CD4-positive, alpha-beta memory T cell (primary cell): ENCODE data around the gene BICDL1. TPM values are rescaled to one million over a fixed set of nuclear protein-coding genes. Genes with fewer than 3 reads are reported as not detected.

Experiments
- CTCF ChIA-PET: fragments of 350-600 bp; sonication (Branson Sonifier 250); formaldehyde crosslinking; loops from one replicate; lab custom pipeline; 2021; ENCODE audit warnings: inconsistent platforms; ENCODE audit not compliant: partially characterized antibody; lab: Charles Lee
- POLR2A ChIA-PET: fragments of 350-600 bp; sonication (Branson Sonifier 250); formaldehyde crosslinking; loops from one replicate; lab custom pipeline; 2021; ENCODE audit not compliant: partially characterized antibody; lab: Charles Lee
- DNase-seq, 5 donors: peaks; one replicate each; pipeline versions ENCODE4 v3.0.0 to v3.0.0-alpha.2; 2020 to 2022; ENCODE audit warnings: mixed read lengths in 1 of 5
- H3K27ac ChIP-seq: one replicate; pipeline ENCODE4 v1.7.0; 2013; ENCODE audit warnings: low read depth, low read length
- H3K27me3 ChIP-seq: 2 replicates; pipeline ENCODE4 v1.7.0; 2013; ENCODE audit warnings: mild to moderate bottlenecking, low read length, moderate library complexity; ENCODE audit not compliant: insufficient read depth
- H3K36me3 ChIP-seq: 2 replicates; pipeline ENCODE4 v1.7.0; 2013; ENCODE audit warnings: mild to moderate bottlenecking, low read length, moderate library complexity; ENCODE audit not compliant: insufficient read depth
- H3K4me1 ChIP-seq: 2 replicates; pipeline ENCODE4 v1.7.0; 2013; ENCODE audit warnings: mild to moderate bottlenecking, low read length, moderate library complexity; ENCODE audit not compliant: insufficient read depth
- H3K4me3 ChIP-seq, 2 donors: one replicate each; pipeline ENCODE4 v1.7.0; 2013; ENCODE audit warnings: low read length in 2 of 2, mild to moderate bottlenecking in 1 of 2
- H3K9me3 ChIP-seq, 2 donors: one replicate each; pipeline ENCODE4 v1.7.0; 2013; ENCODE audit warnings: low read length in 2 of 2, control low read depth in 1 of 2; ENCODE audit not compliant: control insufficient read depth in 1 of 2
- H3K27ac Mint-ChIP-seq, 7 donors: one replicate each; pipeline ENCODE4 v1.8.0; 2020 to 2021; ENCODE audit warnings: mixed read lengths in 7 of 7, mild to moderate bottlenecking in 6 of 7, inconsistent platforms in 3 of 7, moderate library complexity in 3 of 7
- H3K27me3 Mint-ChIP-seq, 2 donors: one replicate each; pipeline ENCODE4 v1.8.0; 2020 to 2021; ENCODE audit warnings: mixed read lengths in 2 of 2
- H3K36me3 Mint-ChIP-seq, 2 donors: one replicate each; pipeline ENCODE4 v1.8.0; 2020 to 2021; ENCODE audit warnings: mixed read lengths in 2 of 2, inconsistent platforms in 1 of 2, mild to moderate bottlenecking in 1 of 2
- H3K4me1 Mint-ChIP-seq, 4 donors: one replicate each; pipeline ENCODE4 v1.8.0; 2020 to 2021; ENCODE audit warnings: mixed read lengths in 4 of 4, mild to moderate bottlenecking in 1 of 4
- H3K4me3 Mint-ChIP-seq, 8 donors: one replicate each; pipeline ENCODE4 v1.8.0; 2020 to 2021; ENCODE audit warnings: mixed read lengths in 8 of 8, mild to moderate bottlenecking in 7 of 8, moderate library complexity in 6 of 8, inconsistent platforms in 3 of 8
- H3K9me3 Mint-ChIP-seq, 8 donors: one replicate each; pipeline ENCODE4 v1.8.0; 2020 to 2021; ENCODE audit warnings: mixed read lengths in 8 of 8, mild to moderate bottlenecking in 5 of 8, inconsistent platforms in 3 of 8, moderate library complexity in 1 of 8
- intact Hi-C: fragments of 100-400 bp; cut with micrococcal nuclease; formaldehyde crosslinking; loops from one replicate; pipeline ENCODE4 v1.15.1; 2023
- polyA plus RNA-seq, 2 donors: library from polyadenylated mRNA; unstranded; fragments of 300-500 nt; fragmentation: Illumina TruSeq; gene quantifications; one replicate each; pipeline ENCODE4 v1.2.3, GENCODE V29; 2021
- total RNA-seq, 2 experiments: library from RNA; stranded (reverse); gene quantifications; one replicate each; pipeline ENCODE4 v1.2.3, GENCODE V29; 2021

BICDL1 gene
- total and polyA plus RNA-seq, 4 experiments from 2014 or later: 2.3 to 153 (median 73.2) TPM

- no peaks in the 10 kb centered on the region for H3K4me1 ChIP-seq
- POLR2A ChIA-PET: no interaction called here
- CTCF ChIA-PET: no interaction called here
- intact Hi-C loops: no loop called here
- Mint-ChIP-seq H3K27ac (peak overlapping the region in 2 of 7 donors; percentile 36 to 57), H3K9me3 (no peaks in the 10 kb centered on the region), H3K36me3 (peaks cover 56 to 75% of the 10 kb centered on the region in 2 donors), H3K4me1 (peaks cover 0 to 2% (median 0%) of the 10 kb centered on the region in 4 donors), H3K27me3 (no peaks in the 10 kb centered on the region), H3K4me3 (no peak overlapping the region)
- no peak for DNase-seq
- no peak overlapping the region for H3K4me3 ChIP-seq
- H3K27ac ChIP-seq: no peak overlapping the region
- no peaks in the 10 kb centered on the region for H3K27me3 ChIP-seq
- no peaks in the 10 kb centered on the region for H3K9me3 ChIP-seq
- peaks cover 76% of the 10 kb centered on the region for H3K36me3 ChIP-seq
Observed at GRCh38 chr12:120142231-120142877, 153.3 kb downstream of the BICDL1 start.

Other genes with a start within 250 kb of the BICDL1 start
- 1 to 10 TPM; 1.6 to 3.5 TPM for gene CIT, start 111.9 kb upstream of the BICDL1 start, total RNA-seq
- gene CIT, start 111.9 kb upstream of the BICDL1 start, polyA plus RNA-seq: 1 to 10 TPM in 1 of 2 donors, not detected in 1; 1.0 TPM
- 10 to 100 TPM; 66.2 to 71.3 TPM for gene RAB35, start 127.5 kb downstream of the BICDL1 start, total RNA-seq
- gene RAB35, start 127.5 kb downstream of the BICDL1 start, polyA plus RNA-seq: 10 to 100 TPM; 12.4 to 24.7 TPM
- gene GCN1, start 205.5 kb downstream of the BICDL1 start, total RNA-seq: 100 to 1,000 TPM; 127 to 132 TPM
- gene GCN1, start 205.5 kb downstream of the BICDL1 start, polyA plus RNA-seq: 10 to 100 TPM; 13.9 to 29.6 TPM
- gene RPLP0, start 211.9 kb downstream of the BICDL1 start, total RNA-seq: 1,000 to 10,000 TPM; 1,817 to 1,965 TPM
- gene RPLP0, start 211.9 kb downstream of the BICDL1 start, polyA plus RNA-seq: 1,000 to 10,000 TPM; 1,342 to 2,125 TPM